ENCODE data around the gene HEPACAM.

GRCh38 chr11:124892750-124893454 lies 42.9 kb downstream of the HEPACAM start:
- TF ChIP-seq, protein P1, sequence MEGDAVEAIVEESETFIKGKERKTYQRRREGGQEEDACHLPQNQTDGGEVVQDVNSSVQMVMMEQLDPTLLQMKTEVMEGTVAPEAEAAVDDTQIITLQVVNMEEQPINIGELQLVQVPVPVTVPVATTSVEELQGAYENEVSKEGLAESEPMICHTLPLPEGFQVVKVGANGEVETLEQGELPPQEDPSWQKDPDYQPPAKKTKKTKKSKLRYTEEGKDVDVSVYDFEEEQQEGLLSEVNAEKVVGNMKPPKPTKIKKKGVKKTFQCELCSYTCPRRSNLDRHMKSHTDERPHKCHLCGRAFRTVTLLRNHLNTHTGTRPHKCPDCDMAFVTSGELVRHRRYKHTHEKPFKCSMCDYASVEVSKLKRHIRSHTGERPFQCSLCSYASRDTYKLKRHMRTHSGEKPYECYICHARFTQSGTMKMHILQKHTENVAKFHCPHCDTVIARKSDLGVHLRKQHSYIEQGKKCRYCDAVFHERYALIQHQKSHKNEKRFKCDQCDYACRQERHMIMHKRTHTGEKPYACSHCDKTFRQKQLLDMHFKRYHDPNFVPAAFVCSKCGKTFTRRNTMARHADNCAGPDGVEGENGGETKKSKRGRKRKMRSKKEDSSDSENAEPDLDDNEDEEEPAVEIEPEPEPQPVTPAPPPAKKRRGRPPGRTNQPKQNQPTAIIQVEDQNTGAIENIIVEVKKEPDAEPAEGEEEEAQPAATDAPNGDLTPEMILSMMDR (IDR thresholded peaks at IDR 0.05; ENCODE audit: low read depth, low read length, poor library complexity, severe bottlenecking), result no peak
- no peak for TF ChIP-seq EZH2phosphoT487 (IDR thresholded peaks at IDR 0.05; ENCODE audit: borderline replicate concordance, low read length)
